ENCODE results near the gene ALG3. TPM values are rescaled to one million over a fixed set of nuclear protein-coding genes. Genes with fewer than 3 reads are reported as not detected.

ALG3 gene
- polyA plus RNA-seq = 19.4 and 34.3 TPM in 2 replicates

GRCh38 chr3:184248454-184249411, at the start of gene ALG3:
TSS of gene ALG3 (minus strand) at chr3:184248962. CDS start at chr3:184248940, 22 bp downstream.

GRCh38 chr3:184275961-184276910, 27.5 kb upstream of the ALG3 start, which contains the start of gene ECE2:
TSS of gene ECE2 (plus strand) at chr3:184276022. CDS start at chr3:184276154, 132 bp downstream.

GRCh38 chr3:184261270-184261853, 12.6 kb upstream of the ALG3 start, which contains the start of gene CAMK2N2:
TSS of gene CAMK2N2 (minus strand) at chr3:184261553. CDS start at chr3:184261285, 268 bp downstream.

GRCh38 chr3:184249412-184250166, 827 bp upstream of the ALG3 start, which contains the start of gene EEF1AKMT4:
TSS of gene EEF1AKMT4 (plus strand) at chr3:184249672. CDS start at chr3:184249695, 23 bp downstream.

GRCh38 chr3:184229394-184230080, 19.2 kb downstream of the ALG3 start, which contains the start of gene VWA5B2:
TSS of gene VWA5B2 (plus strand) at chr3:184229585. CDS start at chr3:184230529, 944 bp downstream.

Other genes starting within 250 kb of the ALG3 start
- 22.7 and 35.8 TPM in 2 replicates for gene ABCC5, start 231.1 kb downstream of the ALG3 start, polyA plus RNA-seq
- gene HTR3D, start 217.2 kb downstream of the ALG3 start, polyA plus RNA-seq = not detected in 2 replicates
- gene HTR3C, start 195.9 kb downstream of the ALG3 start, polyA plus RNA-seq = not detected in 2 replicates
- gene HTR3E, start 151.9 kb downstream of the ALG3 start, polyA plus RNA-seq = not detected in 2 replicates
- gene EIF2B5, start 113.6 kb downstream of the ALG3 start, polyA plus RNA-seq = 18.7 and 30.0 TPM in 2 replicates
- 2.8 and 3.7 TPM in 2 replicates for gene DVL3, start 93.6 kb downstream of the ALG3 start, polyA plus RNA-seq
- 245 and 317 TPM in 2 replicates for gene AP2M1, start 74.1 kb downstream of the ALG3 start, polyA plus RNA-seq
- 36.2 and 42.7 TPM in 2 replicates for gene ABCF3, start 62.8 kb downstream of the ALG3 start, polyA plus RNA-seq
- 0.89 and 2.1 TPM in 2 replicates for gene VWA5B2, start 19.4 kb downstream of the ALG3 start, polyA plus RNA-seq
- 2.5 and 3.6 TPM in 2 replicates for gene EEF1AKMT4, start 710 bp upstream of the ALG3 start, polyA plus RNA-seq
- gene CAMK2N2, start 12.6 kb upstream of the ALG3 start, polyA plus RNA-seq = 27.7 and 48.7 TPM in 2 replicates
- 1.2 and 3.1 TPM in 2 replicates for gene ECE2, start 27.1 kb upstream of the ALG3 start, polyA plus RNA-seq
- gene PSMD2, start 50.3 kb upstream of the ALG3 start, polyA plus RNA-seq = 83.9 and 152 TPM in 2 replicates
- gene EIF4G1, start 65.6 kb upstream of the ALG3 start, polyA plus RNA-seq = 47.4 and 73.4 TPM in 2 replicates
- gene FAM131A, start 88.6 kb upstream of the ALG3 start, polyA plus RNA-seq = 3.1 and 10.4 TPM in 2 replicates
- 0.71 and 2.6 TPM in 2 replicates for gene CLCN2, start 112.6 kb upstream of the ALG3 start, polyA plus RNA-seq
- 49.1 and 108 TPM in 2 replicates for gene POLR2H, start 112.7 kb upstream of the ALG3 start, polyA plus RNA-seq
- 1.4 TPM in 1 of 2 replicates, not detected in the other for gene THPO, start 129.2 kb upstream of the ALG3 start, polyA plus RNA-seq
- 0.69 TPM in 1 of 2 replicates, not detected in the other for gene CHRD, start 131.1 kb upstream of the ALG3 start, polyA plus RNA-seq

Measured in Purkinje cell (primary cell).